Nephron progenitor cell (in vitro differentiated cells): ENCODE measurements around the gene RPGR.

Experiments used
- DNase-seq: peaks from one replicate; pipeline ENCODE4 v3.0.0; 2021
- H3K27ac Mint-ChIP-seq: 2 replicates; pipeline ENCODE4 v1.8.0; 2021; ENCODE audit warnings: mild to moderate bottlenecking, moderate library complexity, mixed read lengths
- H3K27me3 Mint-ChIP-seq: 2 replicates; pipeline ENCODE4 v1.8.0; 2021; ENCODE audit warnings: mild to moderate bottlenecking, low read depth, mixed read lengths; ENCODE audit not compliant: poor library complexity
- H3K36me3 Mint-ChIP-seq: 2 replicates; pipeline ENCODE4 v1.8.0; 2021; ENCODE audit warnings: low read depth, mixed read lengths
- H3K4me1 Mint-ChIP-seq: 2 replicates; pipeline ENCODE4 v1.8.0; 2021; ENCODE audit warnings: mixed read lengths
- H3K4me3 Mint-ChIP-seq: 2 replicates; pipeline ENCODE4 v1.8.0; 2021; ENCODE audit warnings: mild to moderate bottlenecking, moderate library complexity, mixed read lengths
- H3K9me3 Mint-ChIP-seq: 2 replicates; pipeline ENCODE4 v1.8.0; 2021; ENCODE audit warnings: mild to moderate bottlenecking, moderate library complexity, mixed read lengths
- TF ChIP-seq, protein P1 (sequence below): fragments of 200-600 bp; sonication (generic); IDR thresholded peaks from 2 replicates; pipeline ENCODE4 v1.5.0; 2021; ENCODE audit warnings: antibody characterized with exemption

RPGR gene

DNA sequence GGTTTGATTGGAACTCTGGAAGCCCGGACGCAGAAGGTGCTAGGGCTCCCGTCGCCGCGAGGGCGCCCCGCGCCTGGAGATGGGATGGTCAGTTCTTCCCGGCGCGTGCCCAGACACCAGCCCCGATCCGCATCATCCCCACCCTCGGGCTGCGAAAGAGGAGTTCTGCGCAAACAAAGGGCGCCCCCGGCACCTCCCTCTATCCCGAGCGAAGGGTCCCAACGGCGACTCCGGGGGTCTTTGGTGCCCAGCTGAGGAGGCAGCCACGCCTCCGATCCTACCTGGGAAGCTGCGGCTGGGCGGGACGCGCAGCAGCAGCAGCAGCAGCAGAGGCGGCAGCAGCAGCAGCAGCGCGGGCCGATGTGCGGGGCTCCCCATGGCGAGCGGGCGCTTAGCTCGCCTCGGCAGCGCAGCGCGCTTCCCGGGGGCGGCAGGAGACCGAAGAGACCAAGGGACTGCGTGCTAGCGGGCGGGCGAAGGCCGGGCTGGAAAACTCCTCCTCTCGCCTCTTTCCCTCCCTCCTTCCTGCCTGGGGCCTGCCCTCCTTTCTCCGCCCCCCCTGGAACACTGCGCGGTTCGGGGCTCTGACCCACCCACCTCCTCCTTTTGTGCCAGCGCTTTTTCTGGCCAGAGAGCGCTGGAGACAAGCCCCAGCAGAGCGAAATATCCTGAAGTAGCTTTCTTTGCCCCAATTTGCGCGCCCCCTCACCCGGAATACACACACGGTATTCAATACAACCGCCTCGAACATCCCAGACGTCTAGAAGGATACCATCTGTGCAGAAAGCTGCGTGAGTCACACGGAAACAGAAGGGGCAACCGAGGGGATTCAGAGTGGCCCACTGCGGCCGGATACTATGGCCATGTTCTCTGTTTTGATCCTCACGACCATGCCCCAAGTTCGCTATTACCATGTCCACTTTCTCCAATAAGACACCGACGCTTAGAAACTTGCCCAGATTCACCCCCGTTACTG, 106.6 kb downstream of the RPGR start, which contains the start of gene SRPX:
SRPX (minus strand) TSS at position 457 of the 976 bp plus-strand sequence; CDS start at position 378, 79 bp downstream.
- peak; percentile 52 for DNase-seq
- no peak within 1 kb of the TSS for H3K27ac Mint-ChIP-seq

DNA sequence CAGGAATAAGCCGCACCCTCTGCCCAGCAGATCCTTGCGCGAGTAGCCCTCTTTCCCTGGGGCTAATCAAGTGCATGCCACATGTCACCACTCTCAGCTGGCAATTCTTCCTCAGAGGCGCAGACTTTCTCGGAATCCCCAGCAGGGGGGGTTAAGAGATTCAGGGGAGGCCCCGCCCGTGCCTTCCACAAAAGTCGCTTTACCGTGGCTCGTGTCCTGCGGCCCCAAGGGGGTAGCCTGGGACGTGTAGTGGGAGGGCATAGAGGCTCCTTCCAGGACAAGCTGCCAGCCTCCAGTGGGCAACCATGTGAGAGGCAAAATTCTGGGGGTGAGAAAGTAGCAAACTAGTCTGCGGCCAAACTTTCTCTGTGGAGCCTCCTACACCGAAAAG, 107.3 kb downstream of the RPGR start:
- no peak overlapping the region for H3K27ac Mint-ChIP-seq
- peak overlapping the region; percentile 87 for H3K4me3 Mint-ChIP-seq
- TF ChIP-seq, protein P1, sequence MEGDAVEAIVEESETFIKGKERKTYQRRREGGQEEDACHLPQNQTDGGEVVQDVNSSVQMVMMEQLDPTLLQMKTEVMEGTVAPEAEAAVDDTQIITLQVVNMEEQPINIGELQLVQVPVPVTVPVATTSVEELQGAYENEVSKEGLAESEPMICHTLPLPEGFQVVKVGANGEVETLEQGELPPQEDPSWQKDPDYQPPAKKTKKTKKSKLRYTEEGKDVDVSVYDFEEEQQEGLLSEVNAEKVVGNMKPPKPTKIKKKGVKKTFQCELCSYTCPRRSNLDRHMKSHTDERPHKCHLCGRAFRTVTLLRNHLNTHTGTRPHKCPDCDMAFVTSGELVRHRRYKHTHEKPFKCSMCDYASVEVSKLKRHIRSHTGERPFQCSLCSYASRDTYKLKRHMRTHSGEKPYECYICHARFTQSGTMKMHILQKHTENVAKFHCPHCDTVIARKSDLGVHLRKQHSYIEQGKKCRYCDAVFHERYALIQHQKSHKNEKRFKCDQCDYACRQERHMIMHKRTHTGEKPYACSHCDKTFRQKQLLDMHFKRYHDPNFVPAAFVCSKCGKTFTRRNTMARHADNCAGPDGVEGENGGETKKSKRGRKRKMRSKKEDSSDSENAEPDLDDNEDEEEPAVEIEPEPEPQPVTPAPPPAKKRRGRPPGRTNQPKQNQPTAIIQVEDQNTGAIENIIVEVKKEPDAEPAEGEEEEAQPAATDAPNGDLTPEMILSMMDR = no peak
- H3K36me3 Mint-ChIP-seq = no peaks in the 10 kb centered on the region
- peaks cover 39% of the 10 kb centered on the region for H3K27me3 Mint-ChIP-seq
- peak; percentile 45 for DNase-seq
- H3K9me3 Mint-ChIP-seq = peaks cover 42% of the 10 kb centered on the region
- H3K4me1 Mint-ChIP-seq = peaks cover 20% of the 10 kb centered on the region

More for the DNA sequence above, 106.6 kb downstream of the RPGR start, which contains the start of gene SRPX:
- peaks cover 15% of the 10 kb centered on the region for H3K4me1 Mint-ChIP-seq
- H3K4me3 Mint-ChIP-seq = peak within 1 kb of the TSS; percentile 87
- H3K9me3 Mint-ChIP-seq = peaks cover 37% of the 10 kb centered on the region
- peaks cover 39% of the 10 kb centered on the region for H3K27me3 Mint-ChIP-seq
- H3K36me3 Mint-ChIP-seq = no peaks in the 10 kb centered on the region
- TF ChIP-seq, protein P1 = no peak
